ENCODE results near the gene PAPPA. TPM values are rescaled to one million over a fixed set of nuclear protein-coding genes. Genes with fewer than 3 reads are reported as not detected.

Gene PAPPA
- total RNA-seq, 1 donor from 2014 or later = 172 TPM

DNA sequence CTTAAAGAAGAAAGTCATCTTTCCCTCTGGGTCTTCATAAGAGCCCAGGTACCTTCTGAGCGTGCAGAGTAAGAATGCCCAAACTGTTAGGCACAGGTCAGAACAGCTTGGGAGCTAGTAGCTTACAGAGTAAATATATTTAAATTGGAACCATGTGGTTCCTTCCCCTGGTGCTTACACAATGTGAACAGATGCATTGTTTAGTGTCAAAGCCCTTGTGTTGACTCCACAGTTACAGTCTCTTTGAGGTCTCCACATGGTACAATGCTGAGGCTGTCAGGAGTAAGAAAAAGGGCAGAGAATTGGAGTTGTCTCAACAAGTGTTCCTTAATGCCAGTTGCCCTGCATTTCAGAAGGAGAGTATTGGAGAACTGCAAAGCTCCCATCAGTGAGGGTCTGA, 188.5 kb downstream of the PAPPA start:
- H3K27me3 Mint-ChIP-seq (ENCODE audit: low read depth, unreplicated experiment) = no peaks in the 10 kb centered on the region
- H3K4me2 ChIP-seq (ENCODE audit: low read length) = no peak overlapping the region
- no peak overlapping the region for H3K4me3 Mint-ChIP-seq (ENCODE audit: unreplicated experiment)
- H3K4me3 ChIP-seq (ENCODE audit: insufficient read depth, low read depth, low read length) = no peak overlapping the region
- H3K4me1 ChIP-seq (ENCODE audit: insufficient read depth, low read length) = no peaks in the 10 kb centered on the region
- H3K27ac Mint-ChIP-seq (ENCODE audit: unreplicated experiment) = no peak overlapping the region
- FAIRE-seq (no peak), DNase-seq (ENCODE audit: low read depth) (no peak)
- H3K27ac ChIP-seq (ENCODE audit: low read depth, low read length) = no peak overlapping the region
- no peak for TF ChIP-seq EZH2 (IDR thresholded peaks at IDR 0.05; ENCODE audit: insufficient read depth, low read length)
- TF ChIP-seq, protein P1, sequence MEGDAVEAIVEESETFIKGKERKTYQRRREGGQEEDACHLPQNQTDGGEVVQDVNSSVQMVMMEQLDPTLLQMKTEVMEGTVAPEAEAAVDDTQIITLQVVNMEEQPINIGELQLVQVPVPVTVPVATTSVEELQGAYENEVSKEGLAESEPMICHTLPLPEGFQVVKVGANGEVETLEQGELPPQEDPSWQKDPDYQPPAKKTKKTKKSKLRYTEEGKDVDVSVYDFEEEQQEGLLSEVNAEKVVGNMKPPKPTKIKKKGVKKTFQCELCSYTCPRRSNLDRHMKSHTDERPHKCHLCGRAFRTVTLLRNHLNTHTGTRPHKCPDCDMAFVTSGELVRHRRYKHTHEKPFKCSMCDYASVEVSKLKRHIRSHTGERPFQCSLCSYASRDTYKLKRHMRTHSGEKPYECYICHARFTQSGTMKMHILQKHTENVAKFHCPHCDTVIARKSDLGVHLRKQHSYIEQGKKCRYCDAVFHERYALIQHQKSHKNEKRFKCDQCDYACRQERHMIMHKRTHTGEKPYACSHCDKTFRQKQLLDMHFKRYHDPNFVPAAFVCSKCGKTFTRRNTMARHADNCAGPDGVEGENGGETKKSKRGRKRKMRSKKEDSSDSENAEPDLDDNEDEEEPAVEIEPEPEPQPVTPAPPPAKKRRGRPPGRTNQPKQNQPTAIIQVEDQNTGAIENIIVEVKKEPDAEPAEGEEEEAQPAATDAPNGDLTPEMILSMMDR (IDR thresholded peaks at IDR 0.05; ENCODE audit: insufficient read depth, low read depth, low read length) = no peak
- H3K79me2 ChIP-seq (ENCODE audit: insufficient read depth, low read length) = no peaks in the 10 kb centered on the region
- H2AFZ ChIP-seq (ENCODE audit: low read depth, low read length) = no peak overlapping the region
- H3K9ac ChIP-seq (ENCODE audit: low read length) = no peak overlapping the region
- peaks cover 2% of the 10 kb centered on the region for H3K9me3 Mint-ChIP-seq (ENCODE audit: unreplicated experiment)
- peaks cover 3% of the 10 kb centered on the region for H4K20me1 ChIP-seq (ENCODE audit: insufficient read depth, low read length)
- H3K27me3 ChIP-seq (ENCODE audit: insufficient read depth, low read length) = no peaks in the 10 kb centered on the region
- H3K9me3 ChIP-seq (ENCODE audit: insufficient read depth, low read depth, low read length) = no peaks in the 10 kb centered on the region
- H3K36me3 Mint-ChIP-seq (ENCODE audit: low read depth, unreplicated experiment) = peaks cover 55% of the 10 kb centered on the region
- H3K4me1 Mint-ChIP-seq (ENCODE audit: low read depth, unreplicated experiment) = peaks cover 24% of the 10 kb centered on the region
- no peaks in the 10 kb centered on the region for H3K36me3 ChIP-seq (ENCODE audit: insufficient read depth, low read length)

DNA sequence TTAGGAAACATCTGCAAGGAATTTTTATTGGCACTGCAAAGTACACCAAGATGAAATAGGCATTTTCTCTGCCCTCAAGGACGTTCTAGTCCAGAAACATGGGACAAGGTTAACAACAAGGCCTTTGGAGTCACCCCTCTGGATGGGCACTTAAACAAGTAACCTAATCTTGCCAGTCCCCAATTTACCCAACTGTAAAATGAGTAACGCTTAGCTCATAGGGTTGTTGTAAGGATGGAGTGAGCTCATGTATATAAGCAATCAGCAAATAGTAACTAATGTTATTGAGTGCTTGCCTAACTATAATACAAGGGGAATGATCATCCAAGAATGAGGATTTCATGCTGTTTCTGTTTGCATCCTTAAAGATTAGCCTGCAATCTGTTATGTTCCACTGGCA, 189.3 kb downstream of the PAPPA start:
- H3K27me3 Mint-ChIP-seq (ENCODE audit: low read depth, unreplicated experiment) = no peaks in the 10 kb centered on the region
- H3K27ac Mint-ChIP-seq (ENCODE audit: unreplicated experiment) = no peak overlapping the region
- DNase-seq (ENCODE audit: low read depth) (no peak), FAIRE-seq (no peak)
- H3K36me3 Mint-ChIP-seq (ENCODE audit: low read depth, unreplicated experiment) = peaks cover 64% of the 10 kb centered on the region
- Histone ChIP-seq H3K4me2 (ENCODE audit: low read length) (no peak overlapping the region), H3K79me2 (ENCODE audit: insufficient read depth, low read length) (no peaks in the 10 kb centered on the region), H4K20me1 (ENCODE audit: insufficient read depth, low read length) (no peaks in the 10 kb centered on the region), H3K9ac (ENCODE audit: low read length) (no peak overlapping the region), H3K9me3 (ENCODE audit: insufficient read depth, low read depth, low read length) (no peaks in the 10 kb centered on the region), H3K27me3 (ENCODE audit: insufficient read depth, low read length) (no peaks in the 10 kb centered on the region), H2AFZ (ENCODE audit: low read depth, low read length) (no peak overlapping the region), H3K27ac (ENCODE audit: low read depth, low read length) (no peak overlapping the region), H3K36me3 (ENCODE audit: insufficient read depth, low read length) (no peaks in the 10 kb centered on the region), H3K4me1 (ENCODE audit: insufficient read depth, low read length) (no peaks in the 10 kb centered on the region), H3K4me3 (ENCODE audit: insufficient read depth, low read depth, low read length) (no peak overlapping the region)
- H3K4me1 Mint-ChIP-seq (ENCODE audit: low read depth, unreplicated experiment) = peaks cover 15% of the 10 kb centered on the region
- H3K9me3 Mint-ChIP-seq (ENCODE audit: unreplicated experiment) = peaks cover 2% of the 10 kb centered on the region
- TF ChIP-seq, protein P1 (IDR thresholded peaks at IDR 0.05; ENCODE audit: insufficient read depth, low read depth, low read length) = no peak
- no peak overlapping the region for H3K4me3 Mint-ChIP-seq (ENCODE audit: unreplicated experiment)

GRCh38 chr9:116344416-116344815, 190.8 kb downstream of the PAPPA start:
- FAIRE-seq = no peak
- H3K9ac ChIP-seq (ENCODE audit: low read length) = no peak overlapping the region
- no peak overlapping the region for H3K27ac Mint-ChIP-seq (ENCODE audit: unreplicated experiment)
- H3K4me1 Mint-ChIP-seq (ENCODE audit: low read depth, unreplicated experiment) = peaks cover 2% of the 10 kb centered on the region
- H3K36me3 Mint-ChIP-seq (ENCODE audit: low read depth, unreplicated experiment) = peaks cover 64% of the 10 kb centered on the region
- no peaks in the 10 kb centered on the region for H4K20me1 ChIP-seq (ENCODE audit: insufficient read depth, low read length)
- H3K79me2 ChIP-seq (ENCODE audit: insufficient read depth, low read length) = no peaks in the 10 kb centered on the region
- no peaks in the 10 kb centered on the region for H3K36me3 ChIP-seq (ENCODE audit: insufficient read depth, low read length)
- H3K4me3 Mint-ChIP-seq (ENCODE audit: unreplicated experiment) = no peak overlapping the region
- no peaks in the 10 kb centered on the region for H3K4me1 ChIP-seq (ENCODE audit: insufficient read depth, low read length)
- H3K9me3 Mint-ChIP-seq (ENCODE audit: unreplicated experiment) = peaks cover 2% of the 10 kb centered on the region
- no peaks in the 10 kb centered on the region for H3K27me3 Mint-ChIP-seq (ENCODE audit: low read depth, unreplicated experiment)
- no peak overlapping the region for H3K27ac ChIP-seq (ENCODE audit: low read depth, low read length)
- no peaks in the 10 kb centered on the region for H3K9me3 ChIP-seq (ENCODE audit: insufficient read depth, low read depth, low read length)
- H3K4me3 ChIP-seq (ENCODE audit: insufficient read depth, low read depth, low read length) = no peak overlapping the region
- no peaks in the 10 kb centered on the region for H3K27me3 ChIP-seq (ENCODE audit: insufficient read depth, low read length)
- DNase-seq (ENCODE audit: low read depth) = no peak
- H2AFZ ChIP-seq (ENCODE audit: low read depth, low read length) = no peak overlapping the region
- TF ChIP-seq EZH2 (IDR thresholded peaks at IDR 0.05; ENCODE audit: insufficient read depth, low read length) = no peak
- TF ChIP-seq, protein P1 (IDR thresholded peaks at IDR 0.05; ENCODE audit: insufficient read depth, low read depth, low read length) = no peak
- no peak overlapping the region for H3K4me2 ChIP-seq (ENCODE audit: low read length)
